ENCODE measurements around the gene CACFD1.

DNA sequence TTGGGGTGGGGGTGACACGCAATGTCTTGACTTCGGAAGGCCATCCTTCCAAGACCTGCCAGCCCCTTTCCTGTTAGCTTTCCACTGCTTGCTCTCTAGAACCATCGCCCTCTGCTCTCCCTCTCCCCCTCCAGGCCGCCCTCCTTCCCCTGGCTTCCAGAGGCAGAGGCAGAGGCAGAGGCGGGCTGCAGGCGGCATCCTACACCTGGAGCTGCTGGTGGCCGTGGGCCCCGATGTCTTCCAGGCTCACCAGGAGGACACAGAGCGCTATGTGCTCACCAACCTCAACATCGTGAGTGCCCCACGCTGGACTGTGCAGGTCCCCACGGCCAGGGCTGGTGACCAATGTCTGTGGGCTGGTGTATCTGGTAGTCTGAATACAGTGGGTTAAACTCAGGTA lies 35.6 kb upstream of the CACFD1 start:
- TF ChIP-seq ARNTL (CRISPR knock-in tag; IDR thresholded peaks at IDR 0.05; ENCODE audit: borderline replicate concordance, low read depth) (no peak), SNAI2 (CRISPR knock-in tag; IDR thresholded peaks at IDR 0.05) (no peak), PPARA (CRISPR knock-in tag; IDR thresholded peaks at IDR 0.05; ENCODE audit: borderline replicate concordance) (no peak)

All from SK-N-SH treated with all-trans-retinoic acid at 6 μM for 48 hours (cell line).